ENCODE measurements around the gene KLK14.

KLK14 gene

GRCh38 chr19:51091895-51092873 lies 9.5 kb upstream of the KLK14 start:
- Histone ChIP-seq H3K36me3 (no peaks in the 10 kb centered on the region), H3K27me3 (no peaks in the 10 kb centered on the region), H3K9me3 (no peaks in the 10 kb centered on the region), H3K4me3 (no peak overlapping the region), H3K27ac (no peak overlapping the region), H3K4me1 (no peaks in the 10 kb centered on the region)
- no peak for TF ChIP-seq CTCF (IDR thresholded peaks at IDR 0.05)
- intact Hi-C loops (cut with DNase I; ENCODE audit: low total_unique reads) = no loop called here
- DNase-seq = no peak

GRCh38 chr19:51091126-51091525 lies 8.4 kb upstream of the KLK14 start:
- no peak for DNase-seq
- Histone ChIP-seq H3K27me3 (no peaks in the 10 kb centered on the region), H3K27ac (no peak overlapping the region), H3K4me3 (no peak overlapping the region), H3K9me3 (no peaks in the 10 kb centered on the region), H3K36me3 (no peaks in the 10 kb centered on the region), H3K4me1 (no peaks in the 10 kb centered on the region)
- TF ChIP-seq CTCF (IDR thresholded peaks at IDR 0.05) = no peak
- intact Hi-C loops (cut with DNase I; ENCODE audit: low total_unique reads) = no loop called here

GRCh38 chr19:51090471-51090870 lies 7.8 kb upstream of the KLK14 start:
- H3K4me3 ChIP-seq = no peak overlapping the region
- intact Hi-C loops (cut with DNase I; ENCODE audit: low total_unique reads) = no loop called here
- no peak for TF ChIP-seq CTCF (IDR thresholded peaks at IDR 0.05)
- H3K27ac ChIP-seq = no peak overlapping the region
- H3K27me3 ChIP-seq = no peaks in the 10 kb centered on the region
- H3K36me3 ChIP-seq = no peaks in the 10 kb centered on the region
- H3K9me3 ChIP-seq = no peaks in the 10 kb centered on the region
- no peaks in the 10 kb centered on the region for H3K4me1 ChIP-seq
- no peak for DNase-seq

GRCh38 chr19:51089786-51090185 lies 7.1 kb upstream of the KLK14 start:
- Histone ChIP-seq H3K4me3 (no peak overlapping the region), H3K9me3 (no peaks in the 10 kb centered on the region), H3K27me3 (no peaks in the 10 kb centered on the region), H3K36me3 (no peaks in the 10 kb centered on the region), H3K27ac (no peak overlapping the region), H3K4me1 (no peaks in the 10 kb centered on the region)
- TF ChIP-seq CTCF (IDR thresholded peaks at IDR 0.05) = no peak
- no peak for DNase-seq
- intact Hi-C loops (cut with DNase I; ENCODE audit: low total_unique reads) = no loop called here

GRCh38 chr19:51086153-51086850 lies 3.6 kb upstream of the KLK14 start:
- Histone ChIP-seq H3K4me1 (no peaks in the 10 kb centered on the region), H3K36me3 (no peaks in the 10 kb centered on the region), H3K27me3 (peaks cover 0 to 10% of the 10 kb centered on the region in 2 donors), H3K9me3 (no peaks in the 10 kb centered on the region), H3K27ac (no peak overlapping the region), H3K4me3 (no peak overlapping the region)
- intact Hi-C loops (cut with DNase I; ENCODE audit: low total_unique reads) = no loop called here
- TF ChIP-seq CTCF (IDR thresholded peaks at IDR 0.05) = no peak
- DNase-seq = no peak
